GM12801 (cell line): Measurements from ENCODE around the gene CTTNBP2.

Experiments
- CTCF ChIP-seq: IDR thresholded peaks from one replicate; pipeline ENCODE4 v1.5.1; 2011; ENCODE audit warnings: control low read depth; ENCODE audit not compliant: insufficient read length; ENCODE audit errors: extremely low read depth

Gene CTTNBP2

DNA sequence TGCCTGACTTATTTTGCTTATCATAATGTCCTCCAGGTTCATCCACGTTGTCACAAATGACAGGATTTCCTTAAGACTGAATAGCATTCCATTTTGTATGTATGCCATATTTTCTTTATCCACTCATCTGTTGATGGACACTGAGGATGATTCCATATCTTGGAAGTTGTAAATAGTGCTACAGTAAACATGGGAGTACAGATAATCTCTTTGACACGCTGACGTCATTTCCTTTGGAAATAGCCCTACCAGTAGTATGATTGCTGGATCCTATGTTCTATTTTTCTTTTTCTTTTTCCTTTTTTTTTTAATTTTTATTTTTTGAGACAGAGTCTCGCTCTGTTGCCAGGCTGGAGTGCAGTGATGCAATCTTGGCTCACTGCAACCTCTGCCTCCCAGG is 167.6 kb downstream of the CTTNBP2 start:
- no peak for TF ChIP-seq CTCF

- no peak for TF ChIP-seq CTCF
These were observed 169.2 kb downstream of the CTTNBP2 start for GRCh38 chr7:117704063-117704462.

DNA sequence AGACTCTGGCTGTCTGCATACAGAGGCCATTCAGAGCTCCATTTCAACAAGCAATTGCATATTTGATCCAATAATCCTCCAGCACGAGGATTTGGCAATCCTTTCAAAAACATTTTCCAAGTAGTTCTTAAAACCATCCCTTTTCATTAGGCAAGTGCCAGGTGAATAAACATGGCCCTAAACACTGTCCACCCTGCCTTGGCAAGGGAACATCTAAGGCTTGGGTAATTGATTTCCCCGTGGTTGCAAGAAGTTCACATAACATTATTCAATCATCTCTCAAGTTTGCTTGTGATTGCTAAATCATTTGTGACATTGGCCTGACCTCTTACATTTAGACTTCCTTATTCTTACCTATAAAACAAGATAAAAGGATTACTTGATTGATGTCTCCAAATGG is 175.2 kb downstream of the CTTNBP2 start:
- no peak for TF ChIP-seq CTCF

- no peak for TF ChIP-seq CTCF
These were observed 180.9 kb downstream of the CTTNBP2 start for GRCh38 chr7:117692338-117692737.

GRCh38 chr7:117690147-117690546 is 183.1 kb downstream of the CTTNBP2 start:
- no peak for TF ChIP-seq CTCF

GRCh38 chr7:117689406-117689805 is 183.8 kb downstream of the CTTNBP2 start:
- TF ChIP-seq CTCF: no peak

DNA sequence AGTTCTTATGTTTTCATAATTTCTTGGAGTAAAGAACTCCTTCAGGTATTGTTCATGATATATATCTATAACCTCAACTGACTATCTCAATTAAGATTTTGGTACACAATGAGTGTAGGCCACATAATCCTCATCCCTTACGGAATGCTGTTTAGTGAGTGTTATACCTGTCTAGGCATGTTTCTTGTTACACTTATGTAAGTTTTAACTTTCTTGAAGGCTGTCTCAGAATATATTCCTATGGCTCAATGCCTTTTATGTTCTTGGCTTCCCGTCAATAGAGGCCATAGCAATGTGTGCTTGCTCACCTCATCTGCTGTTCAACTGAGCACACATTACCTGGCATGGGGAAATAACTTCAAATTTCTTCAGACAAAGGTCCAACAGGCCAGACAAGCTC is 185.1 kb downstream of the CTTNBP2 start:
- no peak for TF ChIP-seq CTCF
